Measurements from ENCODE around the gene GABRR3.

DNA sequence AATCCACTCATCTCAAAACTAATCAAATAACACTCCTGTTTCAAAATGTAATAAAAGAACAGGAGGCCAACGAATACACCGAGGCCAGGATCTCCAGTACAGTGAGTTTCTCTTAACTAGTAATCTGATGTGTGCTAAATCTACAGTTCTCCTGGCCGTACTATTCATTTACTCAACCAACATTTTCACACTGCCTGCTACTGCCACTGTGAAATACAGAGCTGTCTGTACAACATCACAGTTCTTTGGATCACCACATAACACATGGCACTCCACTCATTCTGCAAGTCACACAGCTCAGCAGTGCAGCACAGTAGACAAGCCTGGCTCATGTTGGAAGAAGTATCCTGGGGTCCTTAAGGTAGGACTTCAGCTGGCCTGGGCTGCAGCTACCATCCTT lies 84.8 kb downstream of the GABRR3 start:
- TF ChIP-seq, protein P1, sequence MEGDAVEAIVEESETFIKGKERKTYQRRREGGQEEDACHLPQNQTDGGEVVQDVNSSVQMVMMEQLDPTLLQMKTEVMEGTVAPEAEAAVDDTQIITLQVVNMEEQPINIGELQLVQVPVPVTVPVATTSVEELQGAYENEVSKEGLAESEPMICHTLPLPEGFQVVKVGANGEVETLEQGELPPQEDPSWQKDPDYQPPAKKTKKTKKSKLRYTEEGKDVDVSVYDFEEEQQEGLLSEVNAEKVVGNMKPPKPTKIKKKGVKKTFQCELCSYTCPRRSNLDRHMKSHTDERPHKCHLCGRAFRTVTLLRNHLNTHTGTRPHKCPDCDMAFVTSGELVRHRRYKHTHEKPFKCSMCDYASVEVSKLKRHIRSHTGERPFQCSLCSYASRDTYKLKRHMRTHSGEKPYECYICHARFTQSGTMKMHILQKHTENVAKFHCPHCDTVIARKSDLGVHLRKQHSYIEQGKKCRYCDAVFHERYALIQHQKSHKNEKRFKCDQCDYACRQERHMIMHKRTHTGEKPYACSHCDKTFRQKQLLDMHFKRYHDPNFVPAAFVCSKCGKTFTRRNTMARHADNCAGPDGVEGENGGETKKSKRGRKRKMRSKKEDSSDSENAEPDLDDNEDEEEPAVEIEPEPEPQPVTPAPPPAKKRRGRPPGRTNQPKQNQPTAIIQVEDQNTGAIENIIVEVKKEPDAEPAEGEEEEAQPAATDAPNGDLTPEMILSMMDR (IDR thresholded peaks at IDR 0.05; ENCODE audit: low read length) = no peak
- no peak for TF ChIP-seq EZH2 (optimal IDR thresholded peaks at IDR 0.05; ENCODE audit: low read depth, low read length)

Data from MM.1S (cell line).